ENCODE results near the gene NOM1.

NOM1 gene

GRCh38 chr7:156962897-156963296 is 13.4 kb downstream of the NOM1 start:
- H3K4me3 ChIP-seq (ENCODE audit: low read depth, low read length) = no peak overlapping the region
- no peak for TF ChIP-seq CTCF (IDR thresholded peaks at IDR 0.05; ENCODE audit: low read depth, low read length)

- no peak overlapping the region for H3K4me3 ChIP-seq (ENCODE audit: low read depth, low read length)
- no peak for TF ChIP-seq CTCF (IDR thresholded peaks at IDR 0.05; ENCODE audit: low read depth, low read length)
Measured at GRCh38 chr7:156963472-156963871, 14.0 kb downstream of the NOM1 start.

- no peak for TF ChIP-seq CTCF (IDR thresholded peaks at IDR 0.05; ENCODE audit: low read depth, low read length)
- no peak overlapping the region for H3K4me3 ChIP-seq (ENCODE audit: low read depth, low read length)
Measured at GRCh38 chr7:156964971-156965370, 15.5 kb downstream of the NOM1 start.

- no peak overlapping the region for H3K4me3 ChIP-seq (ENCODE audit: low read depth, low read length)
- TF ChIP-seq CTCF (IDR thresholded peaks at IDR 0.05; ENCODE audit: low read depth, low read length) = no peak
Measured at GRCh38 chr7:156966387-156966786, 16.9 kb downstream of the NOM1 start.

GRCh38 chr7:156968183-156968582 is 18.7 kb downstream of the NOM1 start:
- no peak overlapping the region for H3K4me3 ChIP-seq (ENCODE audit: low read depth, low read length)
- no peak for TF ChIP-seq CTCF (IDR thresholded peaks at IDR 0.05; ENCODE audit: low read depth, low read length)

- peak; percentile 3; the same call in 1 of the 2 replicates for TF ChIP-seq CTCF (IDR thresholded peaks at IDR 0.05; ENCODE audit: low read depth, low read length)
- H3K4me3 ChIP-seq (ENCODE audit: low read depth, low read length) = no peak overlapping the region
Measured at GRCh38 chr7:156969972-156970420, 20.5 kb downstream of the NOM1 start.

GRCh38 chr7:156975620-156976019 is 26.1 kb downstream of the NOM1 start:
- TF ChIP-seq CTCF (IDR thresholded peaks at IDR 0.05; ENCODE audit: low read depth, low read length) = no peak
- no peak overlapping the region for H3K4me3 ChIP-seq (ENCODE audit: low read depth, low read length)

Data from WI38 (cell line).